ENCODE data around the gene QSOX2.

- TF ChIP-seq CTCF (IDR thresholded peaks at IDR 0.05) (no peak), POLR2A (IDR thresholded peaks at IDR 0.05) (no peak)
These were observed 51.1 kb downstream of the QSOX2 start for GRCh38 chr9:136194540-136194939.
